Measurements from ENCODE around the gene TMED4. TPM values are rescaled to one million over a fixed set of nuclear protein-coding genes. Genes with fewer than 3 reads are reported as not detected.

The TMED4 gene
- total and polyA plus RNA-seq, 2 experiments from 2014 or later = 43.5 to 98.5 TPM

DNA sequence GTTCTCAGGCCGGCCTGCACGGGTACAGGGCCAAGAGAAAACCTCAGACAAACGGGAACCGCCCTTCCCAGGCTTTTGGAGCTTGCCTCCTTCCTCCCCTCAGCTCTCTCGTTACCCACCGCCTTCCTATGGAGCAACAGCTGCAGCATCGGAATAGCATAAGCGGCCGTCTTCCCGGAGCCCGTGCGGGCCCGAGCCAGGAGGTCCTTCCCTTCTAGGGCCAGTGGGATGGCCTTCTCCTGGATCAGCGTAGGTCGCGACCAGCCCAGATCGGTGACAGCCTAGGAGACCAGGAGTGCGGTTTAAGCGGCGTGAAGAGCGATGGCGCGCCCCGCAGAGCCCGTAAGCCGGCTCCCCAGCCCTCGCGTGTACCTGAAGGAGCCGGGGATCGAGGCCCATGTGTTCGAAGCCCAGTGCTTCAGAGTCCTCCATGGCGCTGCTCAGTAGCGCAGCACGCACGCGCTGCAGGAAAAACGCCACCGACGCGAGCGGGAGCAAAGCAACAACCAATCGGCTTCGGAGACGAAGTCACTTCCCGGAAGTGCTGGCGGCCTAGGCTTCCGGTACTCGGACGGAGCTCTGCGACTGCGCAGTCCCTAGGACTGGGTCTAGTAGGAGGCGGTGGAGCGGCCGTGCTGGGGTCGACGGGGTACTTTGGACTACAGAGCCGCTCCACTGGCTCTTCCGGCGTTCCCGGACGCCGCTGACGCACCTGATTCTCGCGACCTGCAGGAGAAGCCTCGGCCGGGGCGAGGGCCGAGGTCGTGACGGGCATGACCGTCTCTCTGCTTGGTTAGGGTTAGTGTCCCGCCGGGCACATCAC is 8.4 kb downstream of the TMED4 start, which contains the start of gene DDX56:
Gene DDX56, minus strand, starts transcription at position 445 of the 823 bp plus-strand sequence. Its CDS starts 13 bp downstream, at position 432.
- peaks cover 10% of the 10 kb centered on the region for H3F3A ChIP-seq (replicated peaks; ENCODE audit: low read depth)
- H3K4me1 ChIP-seq (ENCODE audit: insufficient read depth) = peaks cover 15% of the 10 kb centered on the region
- peaks cover 13% of the 10 kb centered on the region for H3K27me3 Mint-ChIP-seq (ENCODE audit: insufficient read depth, low read depth, poor library complexity)
- DNase-seq (ENCODE audit: low spot score) (peak; percentile 97), ATAC-seq (peak; percentile 98)
- H3K4me3 Mint-ChIP-seq = peak within 1 kb of the TSS; percentile 98
- peak within 1 kb of the TSS; percentile 100 for H3K4me2 ChIP-seq
- TF ChIP-seq POLR2AphosphoS5 (IDR thresholded peaks at IDR 0.05; ENCODE audit: low read depth) (peak; percentile 81), ZNF331 (CRISPR knock-in tag; IDR thresholded peaks at IDR 0.05; ENCODE audit: low read depth) (no peak), EZH2phosphoT487 (IDR thresholded peaks at IDR 0.05; ENCODE audit: unreplicated experiment) (no peak), ZNF114 (CRISPR knock-in tag; IDR thresholded peaks at IDR 0.05) (no peak), CREB1 (CRISPR knock-in tag; IDR thresholded peaks at IDR 0.05; ENCODE audit: low read depth) (peak; percentile 68; the same call in 1 of the 2 replicates), EZH2 (IDR thresholded peaks at IDR 0.05; ENCODE audit: low read depth, unreplicated experiment) (no peak)
- TF ChIP-seq, protein P1, sequence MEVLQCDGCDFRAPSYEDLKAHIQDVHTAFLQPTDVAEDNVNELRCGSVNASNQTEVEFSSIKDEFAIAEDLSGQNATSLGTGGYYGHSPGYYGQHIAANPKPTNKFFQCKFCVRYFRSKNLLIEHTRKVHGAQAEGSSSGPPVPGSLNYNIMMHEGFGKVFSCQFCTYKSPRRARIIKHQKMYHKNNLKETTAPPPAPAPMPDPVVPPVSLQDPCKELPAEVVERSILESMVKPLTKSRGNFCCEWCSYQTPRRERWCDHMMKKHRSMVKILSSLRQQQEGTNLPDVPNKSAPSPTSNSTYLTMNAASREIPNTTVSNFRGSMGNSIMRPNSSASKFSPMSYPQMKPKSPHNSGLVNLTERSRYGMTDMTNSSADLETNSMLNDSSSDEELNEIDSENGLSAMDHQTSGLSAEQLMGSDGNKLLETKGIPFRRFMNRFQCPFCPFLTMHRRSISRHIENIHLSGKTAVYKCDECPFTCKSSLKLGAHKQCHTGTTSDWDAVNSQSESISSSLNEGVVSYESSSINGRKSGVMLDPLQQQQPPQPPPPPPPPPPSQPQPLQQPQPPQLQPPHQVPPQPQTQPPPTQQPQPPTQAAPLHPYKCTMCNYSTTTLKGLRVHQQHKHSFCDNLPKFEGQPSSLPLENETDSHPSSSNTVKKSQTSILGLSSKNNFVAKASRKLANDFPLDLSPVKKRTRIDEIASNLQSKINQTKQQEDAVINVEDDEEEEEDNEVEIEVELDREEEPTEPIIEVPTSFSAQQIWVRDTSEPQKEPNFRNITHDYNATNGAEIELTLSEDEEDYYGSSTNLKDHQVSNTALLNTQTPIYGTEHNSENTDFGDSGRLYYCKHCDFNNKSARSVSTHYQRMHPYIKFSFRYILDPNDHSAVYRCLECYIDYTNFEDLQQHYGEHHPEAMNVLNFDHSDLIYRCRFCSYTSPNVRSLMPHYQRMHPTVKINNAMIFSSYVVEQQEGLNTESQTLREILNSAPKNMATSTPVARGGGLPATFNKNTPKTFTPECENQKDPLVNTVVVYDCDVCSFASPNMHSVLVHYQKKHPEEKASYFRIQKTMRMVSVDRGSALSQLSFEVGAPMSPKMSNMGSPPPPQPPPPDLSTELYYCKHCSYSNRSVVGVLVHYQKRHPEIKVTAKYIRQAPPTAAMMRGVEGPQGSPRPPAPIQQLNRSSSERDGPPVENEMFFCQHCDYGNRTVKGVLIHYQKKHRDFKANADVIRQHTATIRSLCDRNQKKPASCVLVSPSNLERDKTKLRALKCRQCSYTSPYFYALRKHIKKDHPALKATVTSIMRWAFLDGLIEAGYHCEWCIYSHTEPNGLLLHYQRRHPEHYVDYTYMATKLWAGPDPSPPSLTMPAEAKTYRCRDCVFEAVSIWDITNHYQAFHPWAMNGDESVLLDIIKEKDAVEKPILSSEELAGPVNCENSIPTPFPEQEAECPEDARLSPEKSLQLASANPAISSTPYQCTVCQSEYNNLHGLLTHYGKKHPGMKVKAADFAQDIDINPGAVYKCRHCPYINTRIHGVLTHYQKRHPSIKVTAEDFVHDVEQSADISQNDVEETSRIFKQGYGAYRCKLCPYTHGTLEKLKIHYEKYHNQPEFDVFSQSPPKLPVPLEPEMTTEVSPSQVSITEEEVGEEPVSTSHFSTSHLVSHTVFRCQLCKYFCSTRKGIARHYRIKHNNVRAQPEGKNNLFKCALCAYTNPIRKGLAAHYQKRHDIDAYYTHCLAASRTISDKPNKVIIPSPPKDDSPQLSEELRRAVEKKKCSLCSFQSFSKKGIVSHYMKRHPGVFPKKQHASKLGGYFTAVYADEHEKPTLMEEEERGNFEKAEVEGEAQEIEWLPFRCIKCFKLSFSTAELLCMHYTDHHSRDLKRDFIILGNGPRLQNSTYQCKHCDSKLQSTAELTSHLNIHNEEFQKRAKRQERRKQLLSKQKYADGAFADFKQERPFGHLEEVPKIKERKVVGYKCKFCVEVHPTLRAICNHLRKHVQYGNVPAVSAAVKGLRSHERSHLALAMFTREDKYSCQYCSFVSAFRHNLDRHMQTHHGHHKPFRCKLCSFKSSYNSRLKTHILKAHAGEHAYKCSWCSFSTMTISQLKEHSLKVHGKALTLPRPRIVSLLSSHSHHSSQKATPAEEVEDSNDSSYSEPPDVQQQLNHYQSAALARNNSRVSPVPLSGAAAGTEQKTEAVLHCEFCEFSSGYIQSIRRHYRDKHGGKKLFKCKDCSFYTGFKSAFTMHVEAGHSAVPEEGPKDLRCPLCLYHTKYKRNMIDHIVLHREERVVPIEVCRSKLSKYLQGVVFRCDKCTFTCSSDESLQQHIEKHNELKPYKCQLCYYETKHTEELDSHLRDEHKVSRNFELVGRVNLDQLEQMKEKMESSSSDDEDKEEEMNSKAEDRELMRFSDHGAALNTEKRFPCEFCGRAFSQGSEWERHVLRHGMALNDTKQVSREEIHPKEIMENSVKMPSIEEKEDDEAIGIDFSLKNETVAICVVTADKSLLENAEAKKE (CRISPR knock-in tag; IDR thresholded peaks at IDR 0.05) = no peak
- TF ChIP-seq, protein P2, sequence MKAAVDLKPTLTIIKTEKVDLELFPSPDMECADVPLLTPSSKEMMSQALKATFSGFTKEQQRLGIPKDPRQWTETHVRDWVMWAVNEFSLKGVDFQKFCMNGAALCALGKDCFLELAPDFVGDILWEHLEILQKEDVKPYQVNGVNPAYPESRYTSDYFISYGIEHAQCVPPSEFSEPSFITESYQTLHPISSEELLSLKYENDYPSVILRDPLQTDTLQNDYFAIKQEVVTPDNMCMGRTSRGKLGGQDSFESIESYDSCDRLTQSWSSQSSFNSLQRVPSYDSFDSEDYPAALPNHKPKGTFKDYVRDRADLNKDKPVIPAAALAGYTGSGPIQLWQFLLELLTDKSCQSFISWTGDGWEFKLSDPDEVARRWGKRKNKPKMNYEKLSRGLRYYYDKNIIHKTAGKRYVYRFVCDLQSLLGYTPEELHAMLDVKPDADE (IDR thresholded peaks at IDR 0.05) = peak; percentile 65
- peak within 1 kb of the TSS; percentile 87 for H2AFZ ChIP-seq
- H4K20me1 ChIP-seq (replicated peaks; ENCODE audit: insufficient read depth) = peaks cover 5% of the 10 kb centered on the region; the same call in 1 of the 2 replicates
- H3K27ac ChIP-seq (ENCODE audit: low read depth) = peak within 1 kb of the TSS; percentile 90
- H3K27ac Mint-ChIP-seq = peak within 1 kb of the TSS; percentile 98
- H3K36me3 ChIP-seq (ENCODE audit: insufficient read depth) = peaks cover 30% of the 10 kb centered on the region
- H3K79me2 ChIP-seq (replicated peaks; ENCODE audit: insufficient read depth) = peaks cover 19% of the 10 kb centered on the region
- no peaks in the 10 kb centered on the region for H3K27me3 ChIP-seq (ENCODE audit: insufficient read depth)
- peaks cover 18% of the 10 kb centered on the region for H3K4me1 Mint-ChIP-seq
- peak within 1 kb of the TSS; percentile 94 for H3K4me3 ChIP-seq
- H3K36me3 Mint-ChIP-seq (ENCODE audit: low read depth) = peaks cover 66% of the 10 kb centered on the region
- H3K9me2 ChIP-seq (ENCODE audit: insufficient read depth) = no peaks in the 10 kb centered on the region
- no peaks in the 10 kb centered on the region; the same call in 2 of the 3 replicates for H3K9me3 Mint-ChIP-seq
